GM18520 (cell line): ENCODE results near the gene NDUFA11.

Experiments
- ATAC-seq: cut with Tn5 transposase; IDR thresholded peaks from one replicate; pipeline ENCODE4 v1.9.1; 2021; ENCODE audit not compliant: unreplicated experiment

Gene NDUFA11

DNA sequence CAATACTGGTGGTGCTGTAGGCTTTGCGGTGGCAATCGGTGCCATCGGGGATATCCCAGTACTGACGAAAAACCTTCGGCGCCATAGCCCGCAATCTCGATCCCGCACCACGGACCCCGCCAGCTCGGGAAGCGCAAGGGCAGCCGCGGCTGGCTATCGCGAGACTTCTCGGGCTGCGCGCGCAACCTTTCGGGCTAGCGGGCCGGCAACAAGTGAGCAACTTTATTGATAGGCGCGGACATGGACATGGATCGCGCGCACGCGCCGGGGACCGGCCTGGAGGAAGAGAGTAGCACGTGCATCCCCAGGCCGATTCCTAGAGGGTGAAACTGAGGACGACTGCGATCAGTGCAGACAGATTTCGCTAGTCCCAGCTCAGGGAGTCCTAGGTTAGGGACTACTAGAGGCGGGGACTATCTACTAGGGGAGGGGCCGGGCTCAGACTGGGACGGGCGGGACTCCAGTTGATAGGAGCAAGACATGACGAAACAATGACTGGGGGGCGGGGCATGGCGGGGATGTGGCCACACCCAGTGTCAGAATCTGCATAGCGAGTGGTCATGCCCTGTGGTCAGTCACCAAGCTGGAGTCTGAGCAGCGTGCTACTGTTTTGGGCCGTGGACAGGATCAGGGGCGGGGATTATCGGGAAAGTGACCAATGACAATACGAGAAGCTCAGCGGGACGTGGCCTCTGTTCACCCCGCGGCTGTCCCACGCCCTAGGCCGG lies at the start of gene NDUFA11:
NDUFA11 (minus strand) TSS at position 167 of the 728 bp plus-strand sequence; CDS start at position 85, 82 bp downstream.
- ATAC-seq, result peak; percentile 17

DNA sequence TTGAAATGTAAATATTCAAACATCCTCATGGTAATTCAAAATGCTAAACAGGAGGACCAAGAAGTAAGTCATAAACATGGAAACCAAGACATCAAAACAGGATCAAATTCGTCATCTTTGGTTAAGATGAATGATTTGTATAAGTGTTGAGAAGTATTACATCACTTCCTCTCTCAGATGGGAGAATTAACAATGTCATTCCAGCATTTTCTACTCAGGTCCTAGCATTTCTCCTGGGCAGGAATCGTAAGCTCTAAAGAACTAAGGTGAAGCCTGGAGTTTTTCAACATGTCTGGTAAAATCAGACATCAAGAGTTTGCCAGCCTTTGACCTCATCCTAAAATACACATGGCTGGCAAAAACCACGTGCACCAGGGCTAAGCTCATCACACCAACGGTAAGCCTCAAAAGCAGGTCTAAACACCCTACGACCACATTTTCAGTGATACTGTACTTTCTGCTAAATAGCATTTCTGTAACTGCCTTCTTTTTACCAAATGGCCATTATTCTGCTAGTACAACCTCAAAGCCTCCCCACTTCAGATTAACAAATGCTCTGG lies 49.5 kb upstream of the NDUFA11 start:
- no peak for ATAC-seq

- no peak for ATAC-seq
These were observed 48.8 kb upstream of the NDUFA11 start for GRCh38 chr19:5952193-5953029.

DNA sequence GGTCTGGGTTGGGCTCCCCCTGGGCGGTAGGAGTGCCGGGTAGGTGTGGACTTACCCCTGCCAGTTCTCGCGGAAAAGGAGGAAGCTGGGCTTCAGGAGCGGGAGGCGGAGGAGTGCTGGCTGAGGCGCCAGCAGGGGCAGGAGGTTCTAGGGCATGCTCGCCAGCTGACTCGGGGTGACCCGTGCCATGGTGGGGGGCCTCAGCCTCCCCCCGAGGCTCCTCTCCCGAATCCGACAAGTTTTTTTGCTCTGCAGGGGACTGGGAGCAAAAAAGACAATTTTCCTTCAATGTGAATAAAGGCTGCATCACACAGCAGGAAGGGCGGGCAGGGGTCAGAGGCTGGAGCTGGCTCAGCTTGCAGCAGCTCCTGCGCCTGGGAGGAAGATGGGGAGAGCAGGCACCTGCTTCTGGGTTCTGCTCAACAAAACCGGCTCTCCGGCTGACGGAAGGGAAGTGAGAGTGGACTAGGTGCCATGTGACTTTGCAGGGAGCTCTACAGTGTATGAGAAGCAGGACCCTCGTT lies 47.8 kb upstream of the NDUFA11 start:
- no peak for ATAC-seq

DNA sequence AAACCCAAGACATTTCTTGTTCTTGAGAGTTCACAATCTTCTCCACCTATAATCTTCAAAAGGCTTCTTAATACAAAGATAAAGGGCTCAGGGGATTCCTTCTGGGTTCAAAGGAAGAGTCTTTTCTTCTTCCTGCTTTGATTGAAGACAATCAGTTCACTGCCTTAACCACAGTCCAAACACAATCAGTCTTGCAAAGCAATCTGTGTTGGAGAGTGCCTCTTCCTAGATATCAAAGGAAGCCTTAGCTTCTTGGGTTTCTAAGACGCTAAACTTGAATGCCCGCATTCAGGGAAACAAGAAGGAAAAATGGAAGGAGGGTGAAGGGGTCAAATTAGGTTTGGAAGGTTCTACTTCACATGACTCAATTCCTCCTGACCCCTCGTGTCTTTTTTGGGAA lies 47.2 kb upstream of the NDUFA11 start:
- ATAC-seq, result no peak

GRCh38 chr19:5949792-5950305 lies 46.3 kb upstream of the NDUFA11 start:
- ATAC-seq, result no peak

DNA sequence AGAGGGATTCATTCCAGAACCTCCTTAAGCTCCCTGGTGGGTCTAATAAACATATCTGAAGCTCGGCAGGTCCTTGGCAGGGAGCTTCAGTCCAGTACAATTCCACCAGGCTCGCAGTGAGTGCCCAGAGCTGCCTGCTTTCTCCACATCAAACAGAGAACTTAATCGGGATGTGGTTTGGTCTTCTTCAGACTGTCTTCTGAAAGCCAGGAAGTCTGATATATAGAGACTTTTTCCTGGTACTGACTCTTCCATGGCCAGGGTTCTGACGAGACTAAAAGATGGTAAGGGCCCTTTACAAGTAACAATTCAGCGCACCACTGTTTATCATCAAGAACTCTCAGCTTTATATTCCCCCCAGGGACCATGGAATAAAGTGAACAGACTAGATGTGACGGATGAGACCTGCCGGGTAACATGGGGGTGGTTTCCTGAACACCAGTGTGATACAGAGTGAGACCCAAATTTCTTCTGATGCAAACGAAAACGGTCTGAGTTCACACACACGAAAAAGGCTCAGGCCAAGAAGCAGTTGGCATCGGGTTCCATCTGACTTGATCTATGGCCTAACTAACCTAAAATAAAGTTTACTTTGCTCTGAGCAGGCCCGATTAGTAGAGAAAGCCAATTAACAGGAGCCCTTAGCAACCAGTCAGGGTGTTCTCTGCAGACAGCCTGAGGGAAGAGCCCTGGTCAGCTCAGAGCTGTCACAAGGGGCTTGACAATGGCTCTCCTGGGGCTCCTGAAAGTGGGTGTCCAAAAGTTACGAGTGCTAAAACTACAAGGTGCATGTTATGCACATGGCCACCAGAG lies 45.4 kb upstream of the NDUFA11 start:
- no peak for ATAC-seq

- ATAC-seq, result no peak
These were observed 43.8 kb upstream of the NDUFA11 start for GRCh38 chr19:5947435-5947834.

GRCh38 chr19:5943623-5944022 lies 40.0 kb upstream of the NDUFA11 start:
- no peak for ATAC-seq

GRCh38 chr19:5943045-5943444 lies 39.5 kb upstream of the NDUFA11 start:
- no peak for ATAC-seq

DNA sequence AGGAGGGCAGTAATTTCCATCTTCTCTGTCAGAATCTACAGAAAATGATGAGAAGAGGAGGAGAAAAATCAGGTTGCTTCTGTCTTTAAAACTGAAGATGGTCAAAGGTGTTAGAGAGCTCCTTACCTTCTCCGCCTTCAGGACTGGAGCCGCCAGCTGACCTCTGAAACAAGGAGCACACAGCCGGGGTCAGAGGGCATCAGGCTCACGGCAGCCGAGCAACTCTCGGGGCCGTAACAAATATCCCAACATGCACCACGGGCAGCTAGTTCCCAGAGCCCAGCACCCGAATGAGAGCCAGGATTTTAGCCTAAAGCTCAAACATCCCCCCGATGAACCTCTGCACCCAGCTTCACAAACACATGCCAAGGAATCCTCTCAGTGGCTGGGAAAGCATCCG lies 38.1 kb upstream of the NDUFA11 start:
- no peak for ATAC-seq

GRCh38 chr19:5940260-5941208 lies 36.9 kb upstream of the NDUFA11 start:
- no peak for ATAC-seq

DNA sequence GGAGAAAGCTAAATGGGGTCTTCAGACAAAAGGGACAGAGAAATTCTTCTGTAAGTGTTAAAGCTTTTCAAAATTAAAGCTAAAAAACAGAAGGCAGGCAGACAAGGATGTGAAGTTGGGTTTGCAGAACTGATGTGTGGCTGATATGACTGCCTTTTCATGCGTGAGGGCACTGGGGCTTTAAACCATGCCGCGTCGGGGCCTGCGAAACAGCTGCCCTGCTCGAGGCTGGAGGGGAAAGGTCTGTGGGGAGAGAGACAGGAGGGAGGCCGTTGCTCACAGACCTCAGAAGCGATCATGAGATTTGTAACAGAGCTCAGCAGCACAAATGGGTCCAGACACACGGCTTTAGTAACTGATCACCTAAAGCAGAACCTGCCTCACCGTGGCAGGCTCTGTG lies 34.0 kb upstream of the NDUFA11 start:
- ATAC-seq, result no peak

- ATAC-seq, result no peak
These were observed 32.7 kb upstream of the NDUFA11 start for GRCh38 chr19:5936292-5936592.

- ATAC-seq, result no peak
These were observed 32.1 kb upstream of the NDUFA11 start for GRCh38 chr19:5935473-5936291.

DNA sequence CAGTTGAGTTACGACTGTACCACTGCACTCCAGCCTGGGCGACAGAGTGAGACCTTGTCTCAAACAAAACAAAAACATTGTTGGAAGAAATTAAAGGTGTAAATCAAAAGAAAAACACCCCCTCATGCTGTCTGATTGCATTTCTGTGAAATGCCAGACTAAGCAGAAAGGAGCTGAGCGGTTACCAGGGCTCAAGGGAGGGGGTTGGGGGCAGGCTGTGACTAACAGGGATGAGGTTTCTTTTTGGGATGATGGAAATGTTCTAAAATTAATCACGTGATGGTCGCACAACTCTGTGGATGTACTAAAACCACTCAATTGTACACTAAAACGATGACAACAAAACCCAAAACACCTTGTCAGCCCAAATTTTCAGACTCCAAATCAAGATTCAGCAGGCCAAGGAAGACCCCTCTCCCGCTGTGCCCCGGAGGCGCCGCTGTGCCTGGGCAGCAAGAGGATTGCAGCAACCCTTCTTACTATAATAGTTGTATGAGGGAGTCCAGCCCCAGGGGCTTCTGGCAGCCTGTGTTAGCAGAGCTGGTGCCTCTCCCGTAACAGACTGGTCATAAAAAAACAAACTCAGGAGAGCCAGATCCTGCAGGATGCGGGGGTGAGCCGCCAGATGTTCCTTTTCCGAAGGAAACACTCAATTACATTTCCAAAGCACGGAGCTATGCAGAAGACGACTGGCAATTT lies 31.3 kb upstream of the NDUFA11 start:
- ATAC-seq, result no peak

DNA sequence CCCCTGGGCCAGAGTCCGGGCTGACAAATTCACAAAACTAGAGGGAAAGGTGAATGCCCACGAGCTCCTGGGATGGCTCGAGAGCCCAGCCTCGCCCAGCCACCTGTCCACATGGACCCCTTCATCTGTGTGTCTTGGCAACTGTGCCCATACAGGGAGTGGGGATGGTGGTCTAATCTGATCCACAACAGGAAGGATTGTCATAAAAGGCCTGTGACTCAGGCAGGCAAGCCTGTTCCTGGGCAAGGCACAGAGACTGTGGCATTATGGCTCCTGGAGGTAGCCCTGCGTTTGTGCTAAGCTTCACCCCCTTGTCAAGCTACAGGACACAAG lies 30.4 kb upstream of the NDUFA11 start:
- ATAC-seq, result no peak

DNA sequence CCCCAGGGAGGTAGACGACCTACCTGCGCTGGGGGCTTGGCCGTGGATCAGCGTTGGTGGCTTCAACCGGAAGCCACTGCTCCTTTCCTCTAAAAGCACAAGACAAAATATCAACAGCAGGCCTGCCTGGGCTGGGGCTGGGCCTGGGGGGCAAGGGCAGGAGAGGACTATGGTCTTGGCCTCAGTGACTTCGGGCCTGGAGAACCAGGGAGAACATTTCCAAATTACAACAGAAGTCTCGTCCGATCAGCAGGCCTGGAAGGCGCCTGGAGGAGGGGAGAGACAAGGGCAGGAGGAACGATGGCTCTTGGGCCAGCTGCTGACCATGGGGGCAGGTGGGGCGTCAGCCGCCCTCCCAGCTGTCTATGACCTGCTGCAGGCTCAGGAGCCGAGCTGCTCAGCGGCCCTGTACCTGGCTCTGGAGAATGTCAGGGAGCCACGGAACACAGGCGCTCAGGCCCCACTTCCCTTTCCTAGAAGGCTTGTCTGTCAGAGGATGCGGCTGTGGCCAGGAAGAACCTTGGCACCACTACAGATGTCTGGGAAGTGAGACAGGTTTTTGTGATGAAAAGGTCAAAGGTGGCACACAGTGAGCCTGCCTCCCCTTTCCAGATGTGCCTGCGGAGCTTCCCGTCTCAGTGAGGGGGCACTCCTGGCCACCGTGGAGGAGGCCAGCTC lies 29.9 kb upstream of the NDUFA11 start:
- no peak for ATAC-seq
